ENCODE results near the gene PTCH1.

The PTCH1 gene

DNA sequence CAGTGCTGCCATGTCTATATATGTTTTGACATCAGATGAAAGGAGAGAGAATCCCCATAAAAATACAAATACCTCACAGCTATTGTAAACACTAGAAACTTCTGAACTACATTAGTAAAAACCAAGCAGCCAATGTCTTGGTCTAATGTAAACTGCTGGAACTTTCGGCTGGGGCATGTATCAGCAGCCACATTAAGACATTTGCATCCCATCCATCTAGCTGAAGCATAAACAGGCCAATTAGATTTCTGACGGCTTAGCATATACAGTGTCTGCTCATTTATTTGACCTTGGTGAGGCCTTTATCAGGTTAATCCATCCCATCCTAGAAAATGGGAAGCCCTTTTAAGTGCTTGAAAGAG is 65.7 kb downstream of the PTCH1 start:
- H3K36me3 ChIP-seq (ENCODE audit: control insufficient read depth, insufficient read depth, low read length), result peaks cover 27% of the 10 kb centered on the region
- TF ChIP-seq, protein P1, sequence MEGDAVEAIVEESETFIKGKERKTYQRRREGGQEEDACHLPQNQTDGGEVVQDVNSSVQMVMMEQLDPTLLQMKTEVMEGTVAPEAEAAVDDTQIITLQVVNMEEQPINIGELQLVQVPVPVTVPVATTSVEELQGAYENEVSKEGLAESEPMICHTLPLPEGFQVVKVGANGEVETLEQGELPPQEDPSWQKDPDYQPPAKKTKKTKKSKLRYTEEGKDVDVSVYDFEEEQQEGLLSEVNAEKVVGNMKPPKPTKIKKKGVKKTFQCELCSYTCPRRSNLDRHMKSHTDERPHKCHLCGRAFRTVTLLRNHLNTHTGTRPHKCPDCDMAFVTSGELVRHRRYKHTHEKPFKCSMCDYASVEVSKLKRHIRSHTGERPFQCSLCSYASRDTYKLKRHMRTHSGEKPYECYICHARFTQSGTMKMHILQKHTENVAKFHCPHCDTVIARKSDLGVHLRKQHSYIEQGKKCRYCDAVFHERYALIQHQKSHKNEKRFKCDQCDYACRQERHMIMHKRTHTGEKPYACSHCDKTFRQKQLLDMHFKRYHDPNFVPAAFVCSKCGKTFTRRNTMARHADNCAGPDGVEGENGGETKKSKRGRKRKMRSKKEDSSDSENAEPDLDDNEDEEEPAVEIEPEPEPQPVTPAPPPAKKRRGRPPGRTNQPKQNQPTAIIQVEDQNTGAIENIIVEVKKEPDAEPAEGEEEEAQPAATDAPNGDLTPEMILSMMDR (IDR thresholded peaks at IDR 0.05; ENCODE audit: insufficient read depth, low read length, poor library complexity, severe bottlenecking), result no peak

DNA sequence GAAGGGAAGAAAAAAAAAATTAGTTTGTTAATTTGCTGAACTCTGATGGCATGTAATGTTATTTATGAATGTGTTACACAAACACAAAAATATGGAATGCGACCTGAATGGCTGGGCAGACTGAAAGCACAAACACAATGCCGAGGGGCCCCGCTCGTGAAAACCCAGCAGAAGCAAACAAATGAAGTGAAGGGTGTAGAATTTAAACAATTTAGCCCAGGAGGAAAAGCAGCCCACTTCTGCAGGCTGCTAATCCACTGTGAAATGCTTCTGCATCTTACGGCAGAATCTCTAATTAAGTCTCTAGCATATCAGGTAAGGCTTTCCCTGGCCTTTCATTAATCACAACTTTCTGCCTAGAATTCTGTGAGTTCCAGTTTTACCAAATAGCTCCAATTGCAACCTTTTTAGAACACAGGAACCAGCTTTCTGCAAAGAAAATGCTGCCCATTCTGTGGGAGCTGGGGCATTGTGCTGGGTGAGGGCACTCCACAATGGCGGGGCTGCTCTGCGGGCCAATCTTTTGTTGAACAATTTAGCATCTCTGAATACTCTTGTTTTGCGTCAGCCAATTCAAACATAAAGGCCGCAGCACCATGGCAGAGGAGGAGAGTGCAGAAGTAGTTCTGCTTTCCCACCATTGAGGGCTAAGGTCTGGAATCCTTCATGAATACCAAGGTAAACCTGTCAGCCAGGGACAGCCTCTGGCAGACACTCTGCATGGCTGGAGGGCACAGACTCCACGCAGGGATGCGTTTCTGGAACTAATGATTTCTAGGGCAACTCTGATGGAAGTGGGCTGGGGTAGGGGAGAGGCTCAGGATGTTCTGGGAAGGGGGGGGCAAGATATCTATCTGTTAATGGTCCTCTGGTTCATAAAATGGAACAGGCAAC is 66.4 kb downstream of the PTCH1 start:
- Histone ChIP-seq H3K36me3 (ENCODE audit: control insufficient read depth, insufficient read depth, low read length) (peaks cover 23% of the 10 kb centered on the region), H3K27me3 (replicated peaks; ENCODE audit: control insufficient read depth, insufficient read depth, low read length) (no peaks in the 10 kb centered on the region), H3K4me3 (replicated peaks; ENCODE audit: low read depth, low read length) (no peak overlapping the region)
- TF ChIP-seq, protein P1 (IDR thresholded peaks at IDR 0.05; ENCODE audit: insufficient read depth, low read length, poor library complexity, severe bottlenecking), result no peak
- DNase-seq (ENCODE audit: extremely low read depth, insufficient read length), result no peak

More for the DNA sequence above, 65.7 kb downstream of the PTCH1 start:
- no peak for DNase-seq (ENCODE audit: extremely low read depth, insufficient read length)
- Histone ChIP-seq H3K27me3 (replicated peaks; ENCODE audit: control insufficient read depth, insufficient read depth, low read length) (no peaks in the 10 kb centered on the region), H3K4me3 (replicated peaks; ENCODE audit: low read depth, low read length) (no peak overlapping the region)

DNA sequence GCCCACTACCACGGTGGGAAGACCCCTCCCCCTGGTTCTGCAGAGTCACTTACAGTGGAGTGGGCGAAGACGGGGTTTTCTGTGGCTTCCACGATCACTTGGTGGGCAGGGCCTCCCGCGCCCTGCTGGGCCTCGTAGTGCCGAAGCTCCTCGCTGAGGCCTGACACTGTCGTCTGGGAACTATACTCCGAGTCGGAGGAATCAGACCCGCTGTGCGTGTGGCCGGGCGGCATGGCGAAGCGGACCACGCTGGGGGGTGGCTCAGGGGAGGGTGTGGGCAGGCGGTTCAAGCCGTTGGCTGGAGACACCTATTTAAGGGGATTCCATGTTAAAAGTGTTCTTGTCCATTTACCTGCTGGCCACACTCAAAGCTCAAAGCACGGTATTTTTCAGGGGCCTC is 67.8 kb downstream of the PTCH1 start:
- TF ChIP-seq, protein P1 (IDR thresholded peaks at IDR 0.05; ENCODE audit: insufficient read depth, low read length, poor library complexity, severe bottlenecking), result no peak
- Histone ChIP-seq H3K4me3 (replicated peaks; ENCODE audit: low read depth, low read length) (no peak overlapping the region), H3K27me3 (replicated peaks; ENCODE audit: control insufficient read depth, insufficient read depth, low read length) (no peaks in the 10 kb centered on the region), H3K36me3 (ENCODE audit: control insufficient read depth, insufficient read depth, low read length) (peaks cover 26% of the 10 kb centered on the region)
- DNase-seq (ENCODE audit: extremely low read depth, insufficient read length), result no peak

DNA sequence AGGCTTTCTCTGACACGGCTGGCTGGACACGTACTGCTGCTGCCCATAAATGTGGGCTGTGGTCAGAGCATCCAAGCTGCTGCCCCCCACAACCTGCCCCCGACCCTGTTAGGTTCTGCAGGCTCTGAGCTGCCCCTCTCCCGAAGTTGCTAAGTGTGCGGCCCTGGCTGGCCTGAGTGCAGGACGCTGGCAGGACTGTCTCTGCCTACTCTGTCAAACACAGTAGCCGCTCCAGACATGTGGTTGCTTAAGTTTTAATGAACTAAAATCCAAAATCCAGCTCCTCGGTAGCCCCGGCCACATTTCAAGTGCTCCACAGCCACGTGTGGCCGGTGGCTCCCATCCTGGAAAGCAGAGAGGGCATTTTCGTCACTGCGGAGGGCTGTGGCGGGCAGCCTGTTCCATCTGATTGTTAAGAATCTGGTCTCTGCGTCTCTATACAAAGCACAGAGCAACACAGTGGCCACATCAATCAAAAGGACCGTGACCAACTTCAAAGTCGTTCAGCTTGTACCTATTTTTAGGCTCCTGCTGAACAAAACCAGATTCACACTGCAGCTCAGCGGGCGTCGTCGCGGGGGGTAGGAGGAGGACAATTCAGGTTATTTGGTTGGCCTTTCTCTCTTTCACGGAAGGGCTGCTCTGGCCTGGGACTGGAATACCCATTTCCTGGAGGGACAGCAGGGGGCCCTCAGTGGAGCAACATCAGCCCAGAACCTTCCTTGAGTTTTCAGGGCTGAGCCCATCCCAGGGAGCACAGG is 68.9 kb downstream of the PTCH1 start:
- TF ChIP-seq, protein P1 (IDR thresholded peaks at IDR 0.05; ENCODE audit: insufficient read depth, low read length, poor library complexity, severe bottlenecking), result no peak
- Histone ChIP-seq H3K4me3 (replicated peaks; ENCODE audit: low read depth, low read length) (no peak overlapping the region), H3K27me3 (replicated peaks; ENCODE audit: control insufficient read depth, insufficient read depth, low read length) (no peaks in the 10 kb centered on the region), H3K36me3 (ENCODE audit: control insufficient read depth, insufficient read depth, low read length) (peaks cover 26% of the 10 kb centered on the region)
- no peak for DNase-seq (ENCODE audit: extremely low read depth, insufficient read length)

DNA sequence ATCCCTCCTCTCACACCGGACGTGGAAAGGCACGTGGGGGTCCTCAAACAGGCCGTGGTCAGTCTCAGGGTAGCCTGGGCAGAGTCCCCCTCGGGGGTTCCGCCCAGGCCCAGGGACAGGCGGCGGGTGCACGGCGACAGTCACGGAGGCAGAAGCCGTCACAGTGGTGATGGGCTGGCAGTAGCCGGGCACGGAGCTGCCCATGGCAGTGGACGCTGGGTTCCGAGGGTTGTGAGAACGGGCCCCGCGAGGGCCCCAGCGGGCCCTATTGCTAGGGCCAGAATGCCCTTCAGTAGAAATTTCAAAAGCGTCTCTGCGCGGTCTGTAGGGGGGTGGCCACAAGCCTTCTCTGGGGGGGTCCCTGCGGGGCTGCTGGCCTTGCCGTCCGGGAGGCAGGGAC is 69.8 kb downstream of the PTCH1 start:
- no peak for DNase-seq (ENCODE audit: extremely low read depth, insufficient read length)
- Histone ChIP-seq H3K4me3 (replicated peaks; ENCODE audit: low read depth, low read length) (no peak overlapping the region), H3K36me3 (ENCODE audit: control insufficient read depth, insufficient read depth, low read length) (peaks cover 24% of the 10 kb centered on the region), H3K27me3 (replicated peaks; ENCODE audit: control insufficient read depth, insufficient read depth, low read length) (no peaks in the 10 kb centered on the region)
- TF ChIP-seq, protein P1 (IDR thresholded peaks at IDR 0.05; ENCODE audit: insufficient read depth, low read length, poor library complexity, severe bottlenecking), result no peak
